Pons (tissue), 1 donor: ENCODE results near the gene SLC6A7.

Experiments
- DNase-seq: peaks from one replicate; pipeline ENCODE4 v3.0.0-alpha.2; 2016; ENCODE audit warnings: low spot score

The SLC6A7 gene

GRCh38 chr5:150190987-150191386, 1.1 kb downstream of the SLC6A7 start:
- DNase-seq, result no peak

- no peak for DNase-seq
These were observed 2.6 kb downstream of the SLC6A7 start for GRCh38 chr5:150192462-150192861.

GRCh38 chr5:150195736-150196485, 6.0 kb downstream of the SLC6A7 start:
- no peak for DNase-seq

- peak; percentile 11 for DNase-seq
These were observed 6.7 kb downstream of the SLC6A7 start for GRCh38 chr5:150196514-150196913.

GRCh38 chr5:150196986-150197385, 7.1 kb downstream of the SLC6A7 start:
- no peak for DNase-seq

GRCh38 chr5:150197476-150197875, 7.6 kb downstream of the SLC6A7 start:
- no peak for DNase-seq

- no peak for DNase-seq
These were observed 12.6 kb downstream of the SLC6A7 start for GRCh38 chr5:150202501-150202900.

- DNase-seq, result no peak
These were observed 14.1 kb downstream of the SLC6A7 start for GRCh38 chr5:150203832-150204589.

GRCh38 chr5:150204590-150204960, 14.7 kb downstream of the SLC6A7 start:
- DNase-seq, result no peak

- no peak for DNase-seq
These were observed 16.4 kb downstream of the SLC6A7 start for GRCh38 chr5:150206098-150206778.

- no peak for DNase-seq
These were observed 16.9 kb downstream of the SLC6A7 start for GRCh38 chr5:150206779-150207115.

- DNase-seq, result no peak
These were observed 18.6 kb downstream of the SLC6A7 start for GRCh38 chr5:150208187-150209098.

- DNase-seq, result peak; percentile 11
These were observed 19.3 kb downstream of the SLC6A7 start for GRCh38 chr5:150209099-150209635.

GRCh38 chr5:150210644-150211043, 20.8 kb downstream of the SLC6A7 start:
- no peak for DNase-seq

GRCh38 chr5:150211156-150212030, 21.5 kb downstream of the SLC6A7 start:
- no peak for DNase-seq

- DNase-seq, result no peak
These were observed 23.7 kb downstream of the SLC6A7 start for GRCh38 chr5:150213530-150213929.

GRCh38 chr5:150214289-150214688, 24.4 kb downstream of the SLC6A7 start:
- no peak for DNase-seq

GRCh38 chr5:150215979-150216944, 26.4 kb downstream of the SLC6A7 start:
- no peak for DNase-seq

- DNase-seq, result no peak
These were observed 27.2 kb downstream of the SLC6A7 start for GRCh38 chr5:150217038-150217437.
